Measurements from ENCODE around the gene RANBP2. TPM values are rescaled to one million over a fixed set of nuclear protein-coding genes. Genes with fewer than 3 reads are reported as not detected.

RANBP2 gene
- total and polyA plus RNA-seq, 9 of the 15 experiments (the other 6 are each of a cell fraction or from before 2014, with no cell fraction given): 11.7 to 97.4 (median 48.1) TPM

DNA sequence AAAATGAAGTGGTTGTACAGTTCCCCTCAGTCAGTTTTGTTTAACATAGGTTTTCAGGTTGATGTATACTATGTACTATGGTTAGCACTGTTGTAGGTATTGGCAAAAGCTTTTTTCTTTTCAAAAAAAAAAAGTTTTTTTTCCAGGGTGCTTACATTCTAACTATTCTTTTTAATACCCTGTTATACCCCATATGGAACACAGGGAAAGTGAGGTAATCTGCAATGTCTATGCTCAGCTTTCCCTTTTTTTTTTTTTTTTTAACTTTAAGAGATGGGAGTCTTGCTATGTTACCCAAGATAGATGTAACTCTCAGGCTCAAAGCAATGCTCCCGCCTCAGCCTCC lies 66.7 kb downstream of the RANBP2 start (continued):
- TF ChIP-seq, protein P1, sequence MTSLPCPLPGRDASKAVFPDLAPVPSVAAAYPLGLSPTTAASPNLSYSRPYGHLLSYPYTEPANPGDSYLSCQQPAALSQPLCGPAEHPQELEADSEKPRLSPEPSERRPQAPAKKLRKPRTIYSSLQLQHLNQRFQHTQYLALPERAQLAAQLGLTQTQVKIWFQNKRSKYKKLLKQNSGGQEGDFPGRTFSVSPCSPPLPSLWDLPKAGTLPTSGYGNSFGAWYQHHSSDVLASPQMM (CRISPR knock-in tag; IDR thresholded peaks at IDR 0.05): no peak
- TF ChIP-seq MBD2 (IDR thresholded peaks at IDR 0.05; ENCODE audit: borderline replicate concordance, low read depth) (no peak), GTF2A2 (tag; IDR thresholded peaks at IDR 0.05) (no peak), NFRKB (IDR thresholded peaks at IDR 0.05; ENCODE audit: low read depth) (no peak)

DNA sequence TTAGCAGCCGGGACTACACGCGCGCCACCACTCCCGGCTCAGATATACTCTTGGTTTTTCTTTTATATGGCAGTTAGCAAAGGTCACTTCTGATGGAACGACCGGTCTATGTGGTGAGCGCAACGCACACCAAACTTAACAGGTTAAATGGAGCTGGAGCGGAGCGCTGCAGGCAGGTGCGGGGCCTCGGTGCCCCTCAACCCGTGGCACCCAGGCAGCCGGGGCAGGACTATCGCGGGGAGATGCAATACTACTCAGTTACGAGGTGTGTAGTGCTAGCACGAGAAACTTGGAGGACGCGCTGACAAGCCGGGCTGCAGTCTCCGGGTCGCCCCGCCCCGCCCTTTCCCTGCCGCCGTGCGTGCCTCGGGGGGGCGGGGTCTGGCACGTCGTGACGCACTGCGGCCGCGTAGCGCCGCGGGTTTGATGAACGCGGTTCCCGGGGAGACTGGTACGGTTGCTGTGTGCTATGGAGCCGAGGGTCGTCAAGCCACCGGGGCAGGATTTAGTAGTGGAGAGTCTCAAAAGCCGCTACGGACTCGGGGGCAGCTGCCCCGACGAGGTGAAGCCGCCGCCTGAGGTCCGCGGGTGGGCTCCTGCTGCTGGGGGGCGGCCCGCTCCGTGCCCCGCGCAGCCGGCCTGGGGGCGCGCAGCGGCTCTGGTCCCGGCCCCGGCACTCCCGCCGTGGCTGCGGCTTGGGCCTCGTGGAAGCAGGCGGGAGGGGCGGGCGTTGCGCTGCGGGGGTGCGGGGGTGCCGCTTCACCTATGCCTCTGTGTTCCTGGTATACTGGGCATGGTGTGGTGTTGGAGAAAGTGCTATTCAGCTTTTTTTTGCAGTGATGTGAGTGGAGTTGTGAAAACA lies 67.3 kb downstream of the RANBP2 start, which contains the start of gene CCDC138:
CCDC138 (plus strand) TSS at position 418 of the 862 bp plus-strand sequence; CDS start at position 470, 52 bp downstream.
- Histone ChIP-seq H3K9me3 (replicated peaks; ENCODE audit: control insufficient read depth, insufficient read depth, low read depth, low read length) (no peaks in the 10 kb centered on the region), H3K36me3 (ENCODE audit: control insufficient read depth, insufficient read depth, low read length) (peaks cover 63% of the 10 kb centered on the region), H4K20me1 (replicated peaks; ENCODE audit: control insufficient read depth, insufficient read depth, low read length) (no peaks in the 10 kb centered on the region), H3K9me1 (ENCODE audit: control insufficient read depth, insufficient read depth, low read length) (no peaks in the 10 kb centered on the region), H2AFZ (ENCODE audit: low read depth, low read length) (peak within 1 kb of the TSS; percentile 81), H3K79me2 (ENCODE audit: control insufficient read depth, insufficient read depth, low read length) (peaks cover 31% of the 10 kb centered on the region), H3K27ac (ENCODE audit: extremely low read depth, low read depth, low read length) (peak within 1 kb of the TSS; percentile 87), H3K4me3 (peak within 1 kb of the TSS; percentile 92), H3K27me3 (ENCODE audit: control insufficient read depth in 2 of 2, insufficient read depth in 2 of 2, low read length in 2 of 2) (no peaks in the 10 kb centered on the region), H3K4me2 (ENCODE audit: insufficient read depth, low read length) (peak within 1 kb of the TSS; percentile 87), H3K4me1 (replicated peaks in 1 of 2; ENCODE audit: control insufficient read depth in 2 of 2, insufficient read depth in 2 of 2, low read length in 2 of 2) (peaks cover 6 to 12% of the 10 kb centered on the region in 2 experiments; a peak in 2 of 5 replicates), H3K9ac (ENCODE audit: insufficient read depth in 1 of 2, low read depth in 2 of 2, low read length in 2 of 2) (peak within 1 kb of the TSS; percentile 82 to 99)
- POLR2A ChIA-PET: no interaction called here
- no TSS peak for BruUV-seq (replicated peaks)
- CTCF ChIA-PET (ENCODE audit: low intra/inter-chr PET ratio): no interaction called here
- ATAC-seq: peak; percentile 97
- in situ Hi-C loops (cut with MboI) (no loop called here), intact Hi-C loops (cut with micrococcal nuclease) (no loop called here)
- FAIRE-seq: peak; percentile 78
- DNase-seq (ENCODE audit: extremely low read depth in 1 of 4, low spot score in 3 of 4): peak; percentile 90 to 96 (median 91)
- WGBS (ENCODE audit: insufficient coverage, low coverage, missing lambda C conversion rate): 1% methylated on average over 75 of the region's 78 CpGs
- TF ChIP-seq ZNF224 (CRISPR knock-in tag; IDR thresholded peaks at IDR 0.05) (no peak), SMAD4 (CRISPR knock-in tag; conservative IDR thresholded peaks at IDR 0.05) (no peak; the same call in 1 of the 2 replicates), RBM22 (IDR thresholded peaks at IDR 0.05; ENCODE audit: low read depth, low read length, poor library complexity, severe bottlenecking) (peak; percentile 81), ZNF324 (CRISPR knock-in tag; IDR thresholded peaks at IDR 0.05) (no peak), CCNT2 (IDR thresholded peaks at IDR 0.05; ENCODE audit: borderline replicate concordance, extremely low read depth, insufficient read length, low read depth, low read length) (peak; percentile 85), CBX3 (IDR thresholded peaks at IDR 0.05; ENCODE audit: borderline replicate concordance in 1 of 2, low read length in 2 of 2) (no peak), ZNF408 (CRISPR knock-in tag; IDR thresholded peaks at IDR 0.05; ENCODE audit: low read depth) (no peak), ZNF280A (IDR thresholded peaks at IDR 0.05; ENCODE audit: low read depth, partially characterized antibody) (no peak), TBP (optimal IDR thresholded peaks at IDR 0.05; ENCODE audit: low read depth, low read length) (peak; percentile 75)
- TF ChIP-seq, protein P2, sequence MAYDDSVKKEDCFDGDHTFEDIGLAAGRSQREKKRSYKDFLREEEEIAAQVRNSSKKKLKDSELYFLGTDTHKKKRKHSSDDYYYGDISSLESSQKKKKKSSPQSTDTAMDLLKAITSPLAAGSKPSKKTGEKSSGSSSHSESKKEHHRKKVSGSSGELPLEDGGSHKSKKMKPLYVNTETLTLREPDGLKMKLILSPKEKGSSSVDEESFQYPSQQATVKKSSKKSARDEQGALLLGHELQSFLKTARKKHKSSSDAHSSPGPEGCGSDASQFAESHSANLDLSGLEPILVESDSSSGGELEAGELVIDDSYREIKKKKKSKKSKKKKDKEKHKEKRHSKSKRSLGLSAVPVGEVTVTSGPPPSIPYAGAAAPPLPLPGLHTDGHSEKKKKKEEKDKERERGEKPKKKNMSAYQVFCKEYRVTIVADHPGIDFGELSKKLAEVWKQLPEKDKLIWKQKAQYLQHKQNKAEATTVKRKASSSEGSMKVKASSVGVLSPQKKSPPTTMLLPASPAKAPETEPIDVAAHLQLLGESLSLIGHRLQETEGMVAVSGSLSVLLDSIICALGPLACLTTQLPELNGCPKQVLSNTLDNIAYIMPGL (CRISPR knock-in tag; IDR thresholded peaks at IDR 0.05): 0 out of 2 replicates have a peak, but pooled peaks have one; percentile 40
- TF ChIP-seq, protein P3, sequence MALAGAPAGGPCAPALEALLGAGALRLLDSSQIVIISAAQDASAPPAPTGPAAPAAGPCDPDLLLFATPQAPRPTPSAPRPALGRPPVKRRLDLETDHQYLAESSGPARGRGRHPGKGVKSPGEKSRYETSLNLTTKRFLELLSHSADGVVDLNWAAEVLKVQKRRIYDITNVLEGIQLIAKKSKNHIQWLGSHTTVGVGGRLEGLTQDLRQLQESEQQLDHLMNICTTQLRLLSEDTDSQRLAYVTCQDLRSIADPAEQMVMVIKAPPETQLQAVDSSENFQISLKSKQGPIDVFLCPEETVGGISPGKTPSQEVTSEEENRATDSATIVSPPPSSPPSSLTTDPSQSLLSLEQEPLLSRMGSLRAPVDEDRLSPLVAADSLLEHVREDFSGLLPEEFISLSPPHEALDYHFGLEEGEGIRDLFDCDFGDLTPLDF (CRISPR knock-in tag; IDR thresholded peaks at IDR 0.05): peak; percentile 9; the same call in 1 of the 2 replicates
